Measurements from ENCODE around the gene TCN2.

- TF ChIP-seq HDAC2 (IDR thresholded peaks at IDR 0.05) (no peak), POLR2A (IDR thresholded peaks at IDR 0.05; ENCODE audit: low read depth, low read length) (no peak), NR2C2 (IDR thresholded peaks at IDR 0.05; ENCODE audit: borderline replicate concordance, control insufficient read depth, insufficient read length, low read depth) (no peak), CTCF (IDR thresholded peaks at IDR 0.05 in 2 of 3, conservative IDR thresholded peaks at IDR 0.05 in 1 of 3; ENCODE audit: control insufficient read depth in 2 of 3, extremely low read depth in 1 of 3, insufficient read depth in 1 of 3, low read depth in 3 of 3, low read length in 3 of 3) (no peak), CHD1 (IDR thresholded peaks at IDR 0.05; ENCODE audit: low read depth, low read length) (no peak)
Observed at GRCh38 chr22:30601464-30601863, 5.5 kb upstream of the TCN2 start.

Measured in GM12878 (cell line).